Breast epithelium (tissue), 4 donors: Measurements from ENCODE around the gene UNC5A. TPM values are rescaled to one million over a fixed set of nuclear protein-coding genes. Genes with fewer than 3 reads are reported as not detected.

Source experiments
- DNase-seq, 2 donors: peaks; one replicate each; pipeline ENCODE4 v3.0.0-alpha.2; 2019; ENCODE audit warnings: low spot score in 2 of 2
- H3K27ac ChIP-seq, 2 donors: fragments of 200-600 bp; sonication (generic) in 1 of 2; one replicate each; pipeline ENCODE4 v1.5.1; 2016 to 2019; ENCODE audit warnings: mild to moderate bottlenecking in 1 of 2
- H3K27me3 ChIP-seq, 2 donors: fragments of 200-600 bp; sonication (generic) in 1 of 2; one replicate each; pipeline versions ENCODE4 v1.5.1 to v1.6.0; 2017 to 2019; ENCODE audit warnings: control low read depth in 1 of 2, mild to moderate bottlenecking in 1 of 2
- H3K36me3 ChIP-seq: fragments of 200-600 bp; one replicate; pipeline ENCODE4 v1.5.1; 2019
- H3K4me1 ChIP-seq, 2 donors: fragments of 200-600 bp; sonication (generic); one replicate each; pipeline ENCODE4 v1.5.1; 2016 to 2019; ENCODE audit warnings: control low read depth in 1 of 2
- H3K4me3 ChIP-seq, 3 donors: fragments of 200-600 bp; sonication (generic); 1 replicate in 2 of 3; 2 replicates in 1 of 3; pipeline ENCODE4 v1.5.1; 2016 to 2019; ENCODE audit warnings: mild to moderate bottlenecking in 3 of 3, moderate library complexity in 2 of 3
- H3K9me3 ChIP-seq, 2 donors: fragments of 200-600 bp; sonication (generic) in 1 of 2; one replicate each; pipeline ENCODE4 v1.5.1; 2016 to 2019; ENCODE audit warnings: control low read depth in 1 of 2
- POLR2A ChIP-seq: fragments of 450-650 bp; IDR thresholded peaks from one replicate; pipeline ENCODE4 v1.6.1; 2016; ENCODE audit warnings: antibody characterized with exemption, mild to moderate bottlenecking, moderate library complexity
- POLR2AphosphoS5 ChIP-seq, 3 donors: sonication (generic); formaldehyde crosslinking; IDR thresholded peaks; one replicate each; pipeline ENCODE4 v1.6.1; 2017; ENCODE audit warnings: antibody characterized with exemption in 3 of 3
- intact Hi-C: fragments of 100-400 bp; cut with DNase I; formaldehyde crosslinking; loops from one replicate; pipeline ENCODE4 v1.15.1; 2023; ENCODE audit warnings: low total_unique reads
- total RNA-seq, 3 donors: library from RNA; depleted of rRNA; stranded (reverse); fragments of >200 nt; gene quantifications; one replicate each; pipeline ENCODE4 v1.1.0, GENCODE V29; 2016
- TF ChIP-seq, protein P1 (sequence below), 3 donors: fragments of 450-650 bp; IDR thresholded peaks; one replicate each; pipeline ENCODE4 v1.5.1; 2016 to 2017; ENCODE audit warnings: antibody characterized with exemption in 3 of 3, mild to moderate bottlenecking in 3 of 3, moderate library complexity in 3 of 3

The UNC5A gene
- total RNA-seq, 3 donors from 2014 or later: 0.15 to 2.9 TPM; not detected in 1

DNA sequence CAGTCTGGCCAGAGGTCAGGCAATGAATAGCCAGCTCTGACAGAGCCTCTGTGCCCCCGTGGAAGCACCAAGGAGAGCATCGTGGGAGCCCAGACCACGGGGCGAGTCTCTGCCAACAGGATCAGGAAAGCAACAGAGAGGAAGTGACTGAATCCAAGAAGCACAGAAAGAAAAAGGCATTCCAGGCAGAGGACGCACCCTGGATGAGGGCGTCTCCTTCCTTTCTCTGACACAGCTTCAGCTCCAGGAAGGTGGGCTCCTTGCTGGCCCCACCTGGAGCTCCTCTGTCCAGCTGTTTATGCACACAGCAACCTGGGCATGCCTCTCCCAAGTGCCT, 72.2 kb downstream of the UNC5A start:
- no peak for DNase-seq
- H3K27ac ChIP-seq: no peak overlapping the region
- peaks cover 0 to 22% of the 10 kb centered on the region in 2 donors for H3K27me3 ChIP-seq
- no peaks in the 10 kb centered on the region for H3K9me3 ChIP-seq
- no peaks in the 10 kb centered on the region for H3K4me1 ChIP-seq
- H3K36me3 ChIP-seq: no peaks in the 10 kb centered on the region
- TF ChIP-seq POLR2A: no peak
- no peak for TF ChIP-seq POLR2AphosphoS5 (IDR thresholded peaks at IDR 0.05)
- TF ChIP-seq, protein P1, sequence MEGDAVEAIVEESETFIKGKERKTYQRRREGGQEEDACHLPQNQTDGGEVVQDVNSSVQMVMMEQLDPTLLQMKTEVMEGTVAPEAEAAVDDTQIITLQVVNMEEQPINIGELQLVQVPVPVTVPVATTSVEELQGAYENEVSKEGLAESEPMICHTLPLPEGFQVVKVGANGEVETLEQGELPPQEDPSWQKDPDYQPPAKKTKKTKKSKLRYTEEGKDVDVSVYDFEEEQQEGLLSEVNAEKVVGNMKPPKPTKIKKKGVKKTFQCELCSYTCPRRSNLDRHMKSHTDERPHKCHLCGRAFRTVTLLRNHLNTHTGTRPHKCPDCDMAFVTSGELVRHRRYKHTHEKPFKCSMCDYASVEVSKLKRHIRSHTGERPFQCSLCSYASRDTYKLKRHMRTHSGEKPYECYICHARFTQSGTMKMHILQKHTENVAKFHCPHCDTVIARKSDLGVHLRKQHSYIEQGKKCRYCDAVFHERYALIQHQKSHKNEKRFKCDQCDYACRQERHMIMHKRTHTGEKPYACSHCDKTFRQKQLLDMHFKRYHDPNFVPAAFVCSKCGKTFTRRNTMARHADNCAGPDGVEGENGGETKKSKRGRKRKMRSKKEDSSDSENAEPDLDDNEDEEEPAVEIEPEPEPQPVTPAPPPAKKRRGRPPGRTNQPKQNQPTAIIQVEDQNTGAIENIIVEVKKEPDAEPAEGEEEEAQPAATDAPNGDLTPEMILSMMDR (IDR thresholded peaks at IDR 0.05): no peak
- H3K4me3 ChIP-seq: no peak overlapping the region
- intact Hi-C loops: no loop called here

DNA sequence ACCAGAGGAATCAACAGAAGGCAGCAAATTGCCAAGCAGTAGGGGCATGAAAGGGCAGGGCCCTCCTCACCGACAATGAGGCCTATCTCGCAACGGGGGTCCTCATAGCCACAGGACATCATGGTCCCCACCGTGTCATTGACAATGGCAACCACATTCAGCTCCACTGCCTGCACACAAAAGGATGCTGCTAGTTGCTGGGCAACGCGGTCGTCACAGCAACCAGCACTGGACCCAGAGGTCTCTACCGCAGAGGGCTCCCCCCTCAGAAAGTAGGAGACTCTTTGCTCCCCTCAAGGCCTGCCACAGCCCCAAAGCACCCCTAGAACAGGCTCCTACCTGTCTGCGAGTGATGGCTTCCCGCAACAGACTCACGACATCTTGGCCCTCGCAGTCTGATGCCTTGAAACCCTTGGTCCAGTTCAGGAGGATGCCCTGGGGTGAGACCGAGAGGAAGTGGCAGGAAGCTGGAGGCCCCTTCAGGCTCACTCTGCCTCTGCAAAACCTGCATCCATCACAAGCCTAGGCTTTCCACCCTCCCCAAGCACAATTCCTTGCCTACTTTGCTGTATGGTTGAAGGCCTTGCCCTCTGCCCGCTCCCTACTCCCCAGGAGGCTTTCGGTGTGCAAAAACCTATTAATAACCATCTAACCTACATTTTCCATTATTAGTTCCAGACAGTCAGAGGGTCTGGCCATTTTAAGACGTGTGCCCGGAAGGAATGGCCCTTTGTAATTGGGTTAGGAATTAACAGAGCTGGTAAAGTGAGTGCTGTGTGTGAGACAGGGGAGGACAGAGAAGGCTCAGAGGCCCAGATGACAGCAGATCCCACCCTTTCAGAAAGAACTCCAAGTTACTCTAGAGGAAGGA, 73.6 kb downstream of the UNC5A start:
- Histone ChIP-seq H3K9me3 (no peaks in the 10 kb centered on the region), H3K27ac (no peak overlapping the region), H3K4me3 (no peak overlapping the region), H3K27me3 (peaks cover 0 to 8% of the 10 kb centered on the region in 2 donors), H3K36me3 (no peaks in the 10 kb centered on the region), H3K4me1 (no peaks in the 10 kb centered on the region)
- DNase-seq: no peak
- intact Hi-C loops: no loop called here
- TF ChIP-seq POLR2AphosphoS5 (IDR thresholded peaks at IDR 0.05) (no peak), POLR2A (no peak)
- TF ChIP-seq, protein P1 (IDR thresholded peaks at IDR 0.05): no peak

DNA sequence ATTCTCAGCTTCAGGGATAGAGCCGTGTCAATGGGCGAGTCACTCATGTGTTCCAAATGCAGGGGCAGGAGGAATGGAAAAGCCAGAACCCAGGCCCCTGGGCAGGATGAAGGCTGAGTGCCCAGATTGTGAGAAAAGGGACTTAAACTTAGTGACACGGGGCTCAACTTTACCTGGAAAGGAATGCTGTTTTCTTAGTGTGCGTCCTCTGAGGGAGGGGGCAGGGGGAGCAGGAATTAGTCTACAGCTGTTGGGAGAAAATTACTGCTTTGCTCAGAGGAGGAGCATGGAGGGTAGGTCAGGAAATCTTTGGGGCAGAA, 74.2 kb downstream of the UNC5A start:
- TF ChIP-seq POLR2A: no peak
- TF ChIP-seq, protein P1 (IDR thresholded peaks at IDR 0.05): no peak
- TF ChIP-seq POLR2AphosphoS5 (IDR thresholded peaks at IDR 0.05): no peak
- no peak for DNase-seq
- H3K36me3 ChIP-seq: no peaks in the 10 kb centered on the region

DNA sequence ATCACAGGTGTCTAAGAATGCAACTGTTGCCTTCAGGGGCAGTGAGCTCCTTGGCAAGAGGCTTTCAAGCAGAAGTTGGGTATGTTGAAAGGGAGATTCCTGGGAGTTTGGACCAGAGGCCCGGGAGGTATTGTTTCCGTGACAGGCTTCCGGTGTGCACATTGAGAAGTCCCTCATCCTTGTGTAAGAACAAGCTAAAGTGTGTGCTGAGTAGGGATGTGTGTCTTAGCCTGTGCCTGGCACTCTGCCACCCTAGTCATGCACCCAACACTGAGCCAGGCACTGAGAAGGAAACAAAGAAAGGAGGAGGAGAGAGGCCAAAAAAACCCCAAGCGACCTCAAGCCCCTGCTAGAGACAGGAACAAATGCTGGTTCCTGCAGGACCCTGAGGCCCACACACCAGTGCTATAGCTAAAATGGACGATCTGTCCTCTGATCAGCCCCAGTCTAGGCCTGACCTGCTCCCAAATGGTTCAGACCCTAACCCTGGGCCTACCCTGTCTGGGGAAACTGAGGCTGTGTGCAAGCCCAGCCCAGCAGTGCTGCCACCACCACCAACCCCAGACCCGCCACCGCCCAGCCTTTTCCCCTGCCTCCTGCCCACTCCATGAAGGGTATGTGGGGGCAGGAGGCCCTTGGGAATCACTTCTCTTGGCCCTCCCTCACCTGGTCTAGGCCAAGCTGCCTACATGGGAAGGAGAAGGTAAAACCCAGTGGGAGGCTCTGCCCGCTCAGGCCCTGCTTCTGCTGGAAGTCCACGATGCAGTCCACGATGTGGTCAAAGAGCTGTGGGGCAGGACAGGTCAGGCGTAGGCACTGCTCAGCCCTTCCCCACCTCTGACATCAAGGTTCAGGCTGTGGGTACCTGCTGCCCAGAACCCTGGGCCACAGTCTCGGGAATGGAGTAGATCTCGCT, 76.2 kb downstream of the UNC5A start:
- no peaks in the 10 kb centered on the region for H3K27me3 ChIP-seq
- DNase-seq: peak in 1 of 2 donors; percentile 47
- H3K4me1 ChIP-seq: no peaks in the 10 kb centered on the region
- H3K27ac ChIP-seq: no peak overlapping the region
- intact Hi-C loops: no loop called here
- H3K9me3 ChIP-seq: no peaks in the 10 kb centered on the region
- H3K36me3 ChIP-seq: no peaks in the 10 kb centered on the region
- no peak overlapping the region for H3K4me3 ChIP-seq
- no peak for TF ChIP-seq POLR2A
- TF ChIP-seq POLR2AphosphoS5 (IDR thresholded peaks at IDR 0.05): no peak
- TF ChIP-seq, protein P1 (IDR thresholded peaks at IDR 0.05): no peak

More for the DNA sequence above, 74.2 kb downstream of the UNC5A start:
- intact Hi-C loops: no loop called here
- H3K27me3 ChIP-seq: peaks cover 0 to 4% of the 10 kb centered on the region in 2 donors
- no peak overlapping the region for H3K4me3 ChIP-seq
- H3K4me1 ChIP-seq: no peaks in the 10 kb centered on the region
- no peak overlapping the region for H3K27ac ChIP-seq
- no peaks in the 10 kb centered on the region for H3K9me3 ChIP-seq
